ENCODE data around the gene LIPM. TPM values are rescaled to one million over a fixed set of nuclear protein-coding genes. Genes with fewer than 3 reads are reported as not detected.

Gene LIPM
- polyA plus RNA-seq, 1 donor (not counting 4 experiments of a cell fraction or from before 2014, with no cell fraction given), result 0.67 TPM

DNA sequence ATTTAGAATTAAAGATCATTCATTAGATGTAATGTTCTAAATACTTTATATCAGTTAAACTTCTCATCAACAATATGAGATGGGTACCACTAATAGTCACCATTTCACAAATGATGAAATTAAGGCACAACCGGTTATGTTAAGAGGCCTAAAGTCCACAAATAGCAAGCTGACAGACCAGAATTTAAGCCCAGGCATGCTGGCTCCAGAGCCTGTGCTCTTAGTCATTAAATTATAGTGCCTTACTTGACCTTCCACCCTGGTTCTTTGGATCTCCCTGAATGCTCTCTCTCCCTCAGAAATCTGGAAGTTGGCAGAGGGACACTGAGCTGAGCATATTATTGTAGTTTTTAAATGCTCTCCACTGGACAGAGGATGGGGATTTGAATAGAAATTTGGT lies 39.1 kb upstream of the LIPM start:
- H3K27me3 ChIP-seq (ENCODE audit: control insufficient read depth, extremely low read depth, insufficient read depth, low read length), result no peaks in the 10 kb centered on the region
- H3K4me3 ChIP-seq (ENCODE audit: control insufficient read depth in 2 of 3, extremely low read depth in 1 of 3, insufficient read depth in 2 of 3, low read depth in 1 of 3, low read length in 3 of 3), result no peak overlapping the region
- FAIRE-seq (no peak), DNase-seq (ENCODE audit: low read depth, low spot score) (no peak)
- no peak overlapping the region for H3K4me2 ChIP-seq (ENCODE audit: control insufficient read depth, extremely low read depth, insufficient read depth, low read depth, low read length)
- no peak overlapping the region for H2AFZ ChIP-seq (ENCODE audit: control insufficient read depth, low read length)
- H3K36me3 ChIP-seq (ENCODE audit: control insufficient read depth in 2 of 2, extremely low read depth in 1 of 2, insufficient read depth in 2 of 2, low read length in 2 of 2), result no peaks in the 10 kb centered on the region
- H3K4me1 ChIP-seq (ENCODE audit: control insufficient read depth, extremely low read depth, insufficient read depth, low read length), result peaks cover 3% of the 10 kb centered on the region
- TF ChIP-seq EZH2 (IDR thresholded peaks at IDR 0.05; ENCODE audit: low read length), result no peak
- TF ChIP-seq, protein P1, sequence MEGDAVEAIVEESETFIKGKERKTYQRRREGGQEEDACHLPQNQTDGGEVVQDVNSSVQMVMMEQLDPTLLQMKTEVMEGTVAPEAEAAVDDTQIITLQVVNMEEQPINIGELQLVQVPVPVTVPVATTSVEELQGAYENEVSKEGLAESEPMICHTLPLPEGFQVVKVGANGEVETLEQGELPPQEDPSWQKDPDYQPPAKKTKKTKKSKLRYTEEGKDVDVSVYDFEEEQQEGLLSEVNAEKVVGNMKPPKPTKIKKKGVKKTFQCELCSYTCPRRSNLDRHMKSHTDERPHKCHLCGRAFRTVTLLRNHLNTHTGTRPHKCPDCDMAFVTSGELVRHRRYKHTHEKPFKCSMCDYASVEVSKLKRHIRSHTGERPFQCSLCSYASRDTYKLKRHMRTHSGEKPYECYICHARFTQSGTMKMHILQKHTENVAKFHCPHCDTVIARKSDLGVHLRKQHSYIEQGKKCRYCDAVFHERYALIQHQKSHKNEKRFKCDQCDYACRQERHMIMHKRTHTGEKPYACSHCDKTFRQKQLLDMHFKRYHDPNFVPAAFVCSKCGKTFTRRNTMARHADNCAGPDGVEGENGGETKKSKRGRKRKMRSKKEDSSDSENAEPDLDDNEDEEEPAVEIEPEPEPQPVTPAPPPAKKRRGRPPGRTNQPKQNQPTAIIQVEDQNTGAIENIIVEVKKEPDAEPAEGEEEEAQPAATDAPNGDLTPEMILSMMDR (optimal IDR thresholded peaks at IDR 0.05 in 1 of 3, IDR thresholded peaks at IDR 0.05 in 1 of 3, conservative IDR thresholded peaks at IDR 0.05 in 1 of 3; ENCODE audit: extremely low read depth in 1 of 3, insufficient read depth in 2 of 3, low read length in 3 of 3), result no peak
- H4K20me1 ChIP-seq (ENCODE audit: control insufficient read depth, extremely low read depth, insufficient read depth, low read length), result no peaks in the 10 kb centered on the region
- H3K9me3 ChIP-seq (ENCODE audit: control insufficient read depth, low read depth, low read length), result no peaks in the 10 kb centered on the region
- H3K9me1 ChIP-seq (ENCODE audit: control insufficient read depth, extremely low read depth, insufficient read depth, low read length), result no peaks in the 10 kb centered on the region
- H3K9ac ChIP-seq (ENCODE audit: control insufficient read depth, extremely low read depth, insufficient read depth, low read length), result no peak overlapping the region
- no peak overlapping the region for H3K27ac ChIP-seq (ENCODE audit: control insufficient read depth, insufficient read depth, low read length)
- H3K79me2 ChIP-seq (ENCODE audit: control insufficient read depth, insufficient read depth, low read length), result no peaks in the 10 kb centered on the region
- dilution Hi-C loops (cut with MboI; ENCODE audit: extremely low pct_ligation_motif_present, low sequenced_read_pairs), result no loop called here

DNA sequence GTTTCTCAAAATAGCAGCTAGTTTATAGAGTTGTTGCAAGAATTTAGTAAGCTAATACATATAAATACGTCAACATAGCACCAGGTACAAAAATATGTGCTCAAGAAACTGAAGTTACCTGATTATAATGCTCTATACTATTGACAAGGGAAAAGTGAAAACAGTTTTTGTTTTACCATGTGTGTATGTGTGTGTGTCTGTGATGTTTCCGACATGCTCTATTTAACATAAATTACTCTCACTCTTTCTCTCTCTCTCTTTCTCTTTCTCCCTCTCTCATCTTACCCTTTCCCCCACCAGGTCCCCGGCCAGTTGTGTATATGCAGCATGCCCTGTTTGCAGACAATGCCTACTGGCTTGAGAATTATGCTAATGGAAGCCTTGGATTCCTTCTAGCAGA lies 38.4 kb upstream of the LIPM start:
- FAIRE-seq (no peak), DNase-seq (ENCODE audit: low read depth, low spot score) (no peak)
- no peaks in the 10 kb centered on the region for H3K27me3 ChIP-seq (ENCODE audit: control insufficient read depth, extremely low read depth, insufficient read depth, low read length)
- no peaks in the 10 kb centered on the region for H3K79me2 ChIP-seq (ENCODE audit: control insufficient read depth, insufficient read depth, low read length)
- H3K9ac ChIP-seq (ENCODE audit: control insufficient read depth, extremely low read depth, insufficient read depth, low read length), result no peak overlapping the region
- H3K9me1 ChIP-seq (ENCODE audit: control insufficient read depth, extremely low read depth, insufficient read depth, low read length), result no peaks in the 10 kb centered on the region
- no peak overlapping the region for H3K27ac ChIP-seq (ENCODE audit: control insufficient read depth, insufficient read depth, low read length)
- H3K9me3 ChIP-seq (ENCODE audit: control insufficient read depth, low read depth, low read length), result no peaks in the 10 kb centered on the region
- H3K4me1 ChIP-seq (ENCODE audit: control insufficient read depth, extremely low read depth, insufficient read depth, low read length), result peaks cover 3% of the 10 kb centered on the region
- H3K4me3 ChIP-seq (ENCODE audit: control insufficient read depth in 2 of 3, extremely low read depth in 1 of 3, insufficient read depth in 2 of 3, low read depth in 1 of 3, low read length in 3 of 3), result no peak overlapping the region
- dilution Hi-C loops (cut with MboI; ENCODE audit: extremely low pct_ligation_motif_present, low sequenced_read_pairs), result no loop called here
- H3K4me2 ChIP-seq (ENCODE audit: control insufficient read depth, extremely low read depth, insufficient read depth, low read depth, low read length), result no peak overlapping the region
- TF ChIP-seq, protein P1 (optimal IDR thresholded peaks at IDR 0.05 in 1 of 3, IDR thresholded peaks at IDR 0.05 in 1 of 3, conservative IDR thresholded peaks at IDR 0.05 in 1 of 3; ENCODE audit: extremely low read depth in 1 of 3, insufficient read depth in 2 of 3, low read length in 3 of 3), result no peak
- no peak for TF ChIP-seq EZH2 (IDR thresholded peaks at IDR 0.05; ENCODE audit: low read length)
- no peaks in the 10 kb centered on the region for H3K36me3 ChIP-seq (ENCODE audit: control insufficient read depth in 2 of 2, extremely low read depth in 1 of 2, insufficient read depth in 2 of 2, low read length in 2 of 2)
- no peaks in the 10 kb centered on the region for H4K20me1 ChIP-seq (ENCODE audit: control insufficient read depth, extremely low read depth, insufficient read depth, low read length)
- H2AFZ ChIP-seq (ENCODE audit: control insufficient read depth, low read length), result no peak overlapping the region

All from keratinocyte (primary cell).